Effector CD4-positive, alpha-beta T cell (primary cell): ENCODE data around the gene SUGP1.
"Not testable (repeated sequence)": the region's sequence is repeated elsewhere in the genome, so short reads cannot be mapped to it uniquely, and the experiment has no call there.

ENCODE experiments used
- DNase-seq: peaks from one replicate; pipeline ENCODE4 v3.0.0-alpha.2; 2020

The SUGP1 gene

DNA sequence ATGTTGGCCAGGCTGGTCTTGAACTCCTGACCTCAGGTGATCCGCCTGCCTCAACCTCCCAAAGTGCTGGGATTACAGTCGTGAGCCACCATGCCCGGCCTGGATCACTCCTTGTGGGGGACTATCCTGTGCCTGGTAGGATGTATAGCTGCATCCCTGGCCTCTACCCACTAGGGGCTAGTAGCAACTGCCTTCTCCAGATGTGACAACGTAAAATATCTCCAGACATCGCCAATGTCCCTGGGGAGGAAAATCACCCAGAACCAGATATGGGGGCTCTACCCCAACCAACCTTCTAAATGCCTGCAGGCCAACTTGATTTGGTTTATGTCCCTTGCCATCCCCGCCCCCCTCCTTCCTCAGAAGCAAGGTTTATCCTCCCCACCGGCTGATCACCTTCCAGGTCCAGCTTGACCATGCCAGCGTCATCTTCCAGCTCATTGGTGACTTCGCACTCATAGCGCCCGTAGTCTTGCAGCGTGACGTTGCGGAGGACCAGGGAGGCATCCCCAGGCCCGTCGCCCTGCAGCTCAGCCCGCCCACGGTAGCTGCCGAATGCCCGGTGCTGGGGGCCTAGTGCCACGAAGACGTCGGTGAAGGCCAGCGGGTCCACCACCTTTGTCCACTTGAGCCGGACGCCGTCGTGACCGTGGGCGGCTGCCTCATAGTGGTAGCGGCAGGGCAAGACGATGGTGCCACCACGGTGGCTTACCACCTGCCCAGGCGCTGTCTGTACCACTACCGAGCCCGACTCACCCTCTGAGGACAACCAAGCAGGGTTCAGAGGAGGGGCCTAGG is 59.7 kb downstream of the SUGP1 start:
- no peak for DNase-seq

GRCh38 chr19:19259741-19260140 is 60.6 kb downstream of the SUGP1 start:
- DNase-seq: no peak

GRCh38 chr19:19258589-19259338 is 61.5 kb downstream of the SUGP1 start:
- DNase-seq: no peak

DNA sequence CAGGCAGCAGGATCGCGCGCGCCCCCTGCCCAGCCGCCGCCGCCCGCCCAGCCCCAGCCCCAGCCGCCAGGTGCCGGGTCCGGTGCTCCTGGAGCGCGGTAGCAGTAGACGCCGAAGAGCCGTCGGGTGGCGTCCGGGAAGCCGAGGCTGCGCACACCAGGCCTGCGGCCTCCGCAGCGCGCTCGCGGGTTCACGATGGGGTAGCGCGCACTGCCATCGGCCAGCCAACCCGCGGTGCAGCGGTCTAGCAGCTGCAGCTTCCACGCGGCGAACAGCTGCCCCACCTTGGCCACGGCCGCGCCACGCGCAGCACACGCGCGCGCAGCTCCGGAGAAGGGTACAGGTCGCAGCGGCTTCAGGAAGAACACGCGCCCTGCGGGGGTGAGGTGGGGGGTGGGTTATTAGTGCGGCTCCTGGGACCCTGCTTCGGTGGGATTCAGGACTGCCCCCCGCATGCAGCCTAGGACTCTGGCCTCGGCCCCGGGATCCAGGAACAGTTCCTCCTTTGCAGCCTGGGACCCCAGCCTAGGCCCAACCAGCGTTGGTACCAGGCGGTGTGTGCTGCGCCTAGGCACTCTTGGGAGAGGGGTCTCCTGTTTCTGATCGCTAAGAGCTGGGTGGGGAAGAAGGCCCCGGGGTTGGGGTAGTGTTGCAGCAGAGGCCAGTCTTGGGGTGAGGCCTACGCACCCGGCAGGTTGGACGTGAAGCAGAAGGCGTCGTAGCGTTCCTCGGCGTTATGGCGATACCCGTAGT is 62.3 kb downstream of the SUGP1 start:
- DNase-seq: no peak

DNA sequence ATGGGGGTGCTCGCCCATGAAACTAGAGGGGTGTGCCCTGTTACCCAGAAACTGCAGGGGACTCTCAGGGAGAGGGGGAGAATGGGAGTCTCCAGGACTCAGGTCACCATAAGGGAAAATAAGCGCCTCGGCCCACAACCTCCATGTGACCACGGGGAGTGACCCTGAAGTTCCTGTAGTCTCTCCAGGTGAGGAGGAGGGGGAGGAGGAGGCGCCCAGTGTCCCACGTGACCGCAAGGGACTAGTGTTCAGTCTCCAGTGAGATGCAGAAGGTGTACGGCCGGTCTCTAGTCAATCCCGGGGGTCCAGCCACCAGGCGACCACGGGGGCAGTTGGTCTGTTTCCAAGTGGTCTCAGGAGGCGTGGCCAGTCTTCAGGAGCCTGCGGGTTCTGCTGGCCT is 63.2 kb downstream of the SUGP1 start:
- DNase-seq: no peak

DNA sequence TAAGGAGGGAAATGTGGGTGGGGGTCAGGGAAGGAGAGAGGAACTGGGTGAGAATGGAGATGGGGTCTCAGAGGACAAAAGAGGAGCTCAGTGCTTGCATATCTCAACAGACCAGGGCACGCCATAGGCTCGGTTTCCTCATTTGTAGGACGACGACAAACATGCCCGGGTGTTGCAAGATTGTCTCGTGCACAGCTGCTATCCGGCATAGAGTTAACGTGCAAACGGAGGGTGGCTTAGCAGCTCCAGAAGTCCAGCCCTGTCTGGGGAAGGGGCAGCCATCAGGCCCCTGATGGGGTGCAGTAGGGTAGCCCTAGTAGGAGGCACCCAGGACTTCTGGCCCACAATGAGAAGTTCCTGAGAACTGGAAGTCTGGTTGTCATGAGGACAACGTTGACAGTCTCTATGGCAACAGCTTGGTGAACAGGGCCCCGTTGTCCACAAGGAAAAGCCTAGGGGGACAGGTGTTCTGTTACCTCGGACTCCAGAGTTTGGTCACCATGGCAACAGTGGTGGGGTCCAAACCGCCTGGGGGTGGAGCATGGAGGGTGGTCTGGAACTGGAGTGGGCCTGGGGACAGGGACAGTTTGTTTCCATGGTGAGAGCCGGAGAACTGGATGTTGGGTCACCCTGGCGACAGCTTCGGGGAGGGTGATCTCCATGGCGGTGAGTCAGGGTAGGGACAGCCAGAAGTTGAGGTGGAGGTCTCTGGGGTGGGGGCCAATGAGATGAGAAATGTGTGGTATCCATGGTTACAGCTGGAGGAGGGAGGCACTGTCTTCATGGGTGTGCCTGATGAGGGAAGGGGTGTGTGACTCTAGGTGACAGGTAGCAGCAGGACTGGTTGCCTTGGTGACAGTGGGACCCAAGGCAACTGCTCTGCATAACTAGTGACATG is 64.0 kb downstream of the SUGP1 start:
- no peak for DNase-seq

- DNase-seq: not testable (repeated sequence)
Observed at GRCh38 chr19:19253409-19253808, 66.9 kb downstream of the SUGP1 start.

DNA sequence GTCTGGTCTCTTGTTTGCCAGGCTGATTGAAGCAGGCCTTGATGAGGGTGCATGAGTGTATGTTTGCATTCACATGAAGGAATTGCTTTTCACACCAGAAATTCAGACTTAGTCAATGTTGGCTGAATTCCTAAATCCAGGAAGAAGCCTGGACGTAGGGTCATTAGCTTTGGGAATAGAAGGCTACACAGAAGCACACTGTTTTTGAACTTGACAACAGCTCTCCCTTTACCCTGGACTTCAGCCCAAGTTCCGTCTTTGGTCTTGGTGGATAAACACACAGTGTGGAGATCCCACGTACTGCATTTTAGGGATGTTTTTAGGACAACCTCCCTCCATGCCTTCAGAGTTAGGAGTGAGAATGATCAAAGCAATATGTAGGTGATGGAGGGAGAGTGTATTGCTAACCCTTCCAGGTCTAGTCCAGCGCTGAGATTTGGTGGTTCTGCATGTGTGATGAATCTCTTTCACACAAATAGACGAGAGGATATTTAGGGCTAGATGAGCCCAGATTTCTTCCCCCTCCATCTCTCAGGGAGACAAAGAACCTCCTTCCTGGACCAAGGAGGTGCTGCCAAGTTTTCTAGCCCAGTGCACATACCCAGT is 70.0 kb downstream of the SUGP1 start:
- DNase-seq: no peak

DNA sequence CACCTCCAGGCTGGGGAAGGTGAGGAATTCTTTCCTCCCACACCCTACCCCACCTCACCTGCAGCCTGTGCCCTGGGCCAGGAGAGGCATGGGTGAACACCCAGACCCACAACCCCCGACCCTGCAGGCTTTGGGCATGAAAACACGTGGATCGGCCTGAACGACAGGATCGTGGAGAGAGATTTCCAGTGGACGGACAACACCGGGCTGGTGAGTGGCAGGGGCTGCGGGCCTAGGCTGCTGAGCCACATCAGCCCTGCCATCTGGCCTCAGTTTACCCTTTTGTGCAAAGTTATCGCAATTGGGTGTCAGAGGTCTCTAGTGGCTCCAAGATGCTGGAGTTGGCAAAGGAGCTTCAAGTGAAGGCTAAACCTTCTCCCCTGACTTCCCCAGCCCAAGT is 79.8 kb downstream of the SUGP1 start:
- no peak for DNase-seq

DNA sequence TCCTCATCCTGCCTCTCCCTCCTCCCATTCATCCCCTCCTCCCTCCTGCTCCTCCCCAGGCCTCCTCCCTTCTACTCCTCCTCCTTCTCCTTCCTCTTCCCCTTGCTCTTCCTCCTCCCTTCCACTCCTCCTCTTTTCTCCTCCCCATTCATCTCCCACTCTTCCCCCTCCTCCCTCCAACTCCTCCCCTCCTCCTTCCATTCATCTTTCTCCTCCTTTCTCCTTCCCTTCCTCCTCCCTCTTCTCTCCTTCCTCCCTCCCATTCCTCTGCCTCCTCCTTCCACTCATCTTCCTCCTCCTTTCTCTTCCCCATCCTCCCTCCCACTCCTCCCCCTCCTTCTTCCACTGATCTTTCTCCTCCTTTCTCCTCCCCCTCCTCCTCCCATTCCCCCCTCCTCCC is 80.6 kb downstream of the SUGP1 start:
- DNase-seq: no peak

DNA sequence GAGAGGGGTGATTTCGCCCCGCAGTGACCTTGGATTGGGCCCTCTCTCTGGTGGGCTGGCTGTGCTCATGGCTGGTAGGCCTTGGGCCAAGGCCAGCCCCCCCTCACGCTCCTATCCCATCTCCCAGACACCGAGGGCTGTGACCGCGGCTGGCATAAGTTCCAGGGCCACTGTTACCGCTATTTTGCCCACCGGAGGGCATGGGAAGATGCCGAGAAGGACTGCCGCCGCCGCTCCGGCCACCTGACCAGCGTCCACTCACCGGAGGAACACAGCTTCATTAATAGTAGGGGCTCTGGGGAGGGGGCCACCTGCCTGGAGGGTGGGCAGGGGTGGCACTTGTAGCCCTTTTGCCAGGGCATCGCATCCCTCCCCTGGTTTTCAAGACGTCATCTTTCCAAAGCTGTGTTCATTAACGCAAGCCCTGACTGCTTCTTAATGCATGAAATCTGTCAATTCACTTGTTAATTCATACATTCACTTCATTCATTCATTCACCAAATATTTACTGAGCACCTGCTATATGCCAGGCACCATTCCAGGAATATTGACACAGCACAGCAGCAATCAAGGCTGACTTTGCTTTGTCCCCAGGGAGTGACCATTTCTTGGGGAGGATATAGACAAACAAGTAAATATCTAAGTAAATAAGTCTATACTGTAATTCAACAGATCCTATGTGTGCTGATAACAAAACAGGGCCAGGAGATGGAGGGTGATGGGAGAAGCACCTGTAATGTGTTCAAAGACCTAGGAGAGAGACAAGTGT is 82.0 kb downstream of the SUGP1 start:
- no peak for DNase-seq

DNA sequence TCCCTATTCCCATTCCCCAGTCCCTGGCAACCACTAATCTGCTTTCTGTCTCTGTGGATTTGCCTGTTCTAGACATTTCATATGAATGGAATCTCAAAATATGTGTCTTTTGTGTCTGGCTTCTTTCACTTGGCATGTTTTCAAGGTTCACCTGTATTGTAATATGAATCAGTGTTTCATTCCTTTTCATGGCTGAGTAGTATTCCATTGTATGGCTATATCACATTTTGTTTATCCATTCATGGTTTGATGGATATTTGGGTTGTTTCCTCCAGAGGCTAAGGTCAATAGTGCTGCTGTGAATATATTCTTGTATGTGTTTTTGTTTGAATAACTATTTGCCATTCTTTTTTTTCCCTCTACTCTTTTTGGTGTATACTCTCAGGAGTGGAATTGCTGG is 84.1 kb downstream of the SUGP1 start:
- DNase-seq: no peak

DNA sequence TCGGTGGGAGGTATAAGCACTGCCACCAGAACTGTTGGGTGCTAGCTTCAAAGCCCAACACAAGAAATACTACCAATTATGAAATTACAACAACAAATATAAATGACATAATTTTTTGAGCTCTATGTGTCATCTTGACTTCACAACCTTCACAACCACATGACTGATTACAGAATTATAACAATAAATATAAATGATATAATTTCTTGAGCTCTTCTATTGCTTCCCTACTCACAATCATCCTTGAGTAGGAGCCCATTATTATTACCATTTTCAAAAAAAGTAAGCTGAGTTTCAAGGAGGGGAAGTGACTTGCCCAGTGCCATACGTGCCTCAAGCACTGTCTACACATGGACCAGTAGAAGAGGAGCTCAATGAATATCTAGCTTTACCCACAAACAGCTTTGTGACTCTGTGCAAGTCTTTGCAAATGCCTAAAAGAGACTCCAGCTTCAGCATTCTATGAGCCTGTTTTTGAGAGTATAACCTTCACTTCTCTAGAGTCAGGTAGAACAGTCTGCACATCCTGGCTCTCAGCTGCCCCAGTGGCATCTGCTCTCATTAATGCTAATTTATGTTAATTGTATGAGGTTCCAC is 86.0 kb downstream of the SUGP1 start:
- no peak for DNase-seq

DNA sequence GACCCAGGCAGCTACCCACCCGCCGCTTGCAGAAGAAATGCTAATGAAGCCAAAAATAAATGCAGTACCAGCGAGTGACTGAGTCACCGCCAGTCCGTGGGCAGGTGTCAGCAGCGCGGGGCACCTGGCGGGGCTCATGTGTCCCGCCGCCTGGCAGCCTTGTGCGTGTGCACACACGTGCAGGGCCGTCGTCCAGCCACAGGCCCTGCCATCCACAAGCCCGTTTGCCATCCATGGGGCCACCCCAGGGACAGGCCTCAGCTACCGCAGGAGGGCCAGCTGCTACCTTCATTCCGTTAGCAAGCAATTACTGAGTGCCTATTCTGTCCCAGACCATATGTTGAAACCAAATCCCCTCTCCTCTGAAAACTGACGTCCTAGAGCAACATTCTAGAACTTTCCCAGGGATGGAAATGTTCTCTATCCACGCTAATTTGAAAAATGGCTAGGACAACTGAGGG is 88.0 kb downstream of the SUGP1 start:
- no peak for DNase-seq

DNA sequence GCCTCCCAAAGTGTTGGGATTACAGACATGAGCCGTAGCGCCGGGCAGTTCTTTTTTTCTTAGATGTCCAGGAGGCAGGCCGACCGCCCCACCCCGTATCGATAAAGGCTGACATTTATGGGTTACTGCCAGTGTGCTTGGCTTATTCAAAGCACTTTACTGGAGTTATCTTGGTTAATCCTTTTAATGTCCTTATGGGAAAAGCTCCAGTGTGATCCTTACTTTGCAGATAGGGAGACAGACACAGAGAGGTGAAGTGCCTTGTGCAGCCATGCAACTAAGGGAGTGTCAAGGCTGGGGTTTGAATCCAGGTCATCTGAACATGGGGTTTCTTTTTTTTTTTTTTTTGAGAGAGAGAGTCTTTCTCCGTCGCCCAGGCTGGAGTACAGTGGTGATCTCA is 89.3 kb downstream of the SUGP1 start:
- no peak for DNase-seq

GRCh38 chr19:19229701-19230100 is 90.6 kb downstream of the SUGP1 start:
- DNase-seq: no peak

GRCh38 chr19:19227217-19227616 is 93.1 kb downstream of the SUGP1 start:
- DNase-seq: no peak

GRCh38 chr19:19226663-19227062 is 93.6 kb downstream of the SUGP1 start:
- no peak for DNase-seq

GRCh38 chr19:19226204-19226603 is 94.1 kb downstream of the SUGP1 start:
- DNase-seq: no peak
